NCI-H1930 (cell line): ENCODE data around the gene SDHB.
A peak's percentile ranks its signal among the peaks of the same experiment; 100 is the strongest.

ENCODE experiments used
- DNase-seq, 2 experiments: peaks; one replicate each; lab custom pipeline; 2025; lab: John Stamatoyannopoulos, UW

Gene SDHB

DNA sequence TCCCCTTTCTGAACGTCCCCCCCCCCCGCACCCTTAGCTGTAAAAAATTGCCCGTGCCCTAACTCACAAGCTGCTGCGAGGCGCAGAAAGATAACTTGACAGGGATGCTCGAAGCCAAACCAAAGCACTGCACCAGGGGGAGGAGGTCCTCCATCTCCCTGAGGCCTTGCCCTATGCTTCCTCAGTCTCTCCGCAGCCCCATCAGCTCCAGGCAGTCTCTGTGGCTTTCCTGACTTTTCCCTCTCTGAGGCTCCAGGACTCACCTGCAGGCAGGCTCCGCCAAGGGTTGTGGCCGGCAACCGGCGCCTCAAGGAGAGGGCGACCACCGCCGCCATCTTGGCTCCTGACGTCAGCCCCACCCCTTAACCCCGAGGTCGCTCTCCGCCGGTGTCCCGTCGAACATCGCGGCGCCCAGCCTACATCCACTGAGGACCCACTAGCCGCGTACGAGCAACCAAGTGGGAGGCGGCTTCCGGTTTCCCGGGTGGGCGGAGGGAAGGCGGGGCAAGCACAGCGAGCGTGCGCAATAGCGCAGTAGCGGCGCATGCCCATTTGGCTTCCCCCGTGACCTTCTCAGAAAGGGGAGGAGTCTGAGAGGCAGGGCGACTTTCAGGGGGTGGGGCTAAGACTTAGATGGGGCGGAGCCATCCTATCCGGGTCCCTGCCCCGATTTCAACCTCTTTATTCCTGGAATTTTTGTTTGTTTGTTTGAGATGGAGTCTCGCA lies at the start of gene SDHB:
SDHB (minus strand) TSS at position 348 of the 726 bp plus-strand sequence; CDS start at position 335, 13 bp downstream.
- peak; percentile 96 to 98 for DNase-seq

- no peak for DNase-seq
Measured at GRCh38 chr1:17102232-17102631, 48.4 kb upstream of the SDHB start.

- no peak for DNase-seq
Measured at GRCh38 chr1:17101261-17101660, 47.4 kb upstream of the SDHB start.

DNA sequence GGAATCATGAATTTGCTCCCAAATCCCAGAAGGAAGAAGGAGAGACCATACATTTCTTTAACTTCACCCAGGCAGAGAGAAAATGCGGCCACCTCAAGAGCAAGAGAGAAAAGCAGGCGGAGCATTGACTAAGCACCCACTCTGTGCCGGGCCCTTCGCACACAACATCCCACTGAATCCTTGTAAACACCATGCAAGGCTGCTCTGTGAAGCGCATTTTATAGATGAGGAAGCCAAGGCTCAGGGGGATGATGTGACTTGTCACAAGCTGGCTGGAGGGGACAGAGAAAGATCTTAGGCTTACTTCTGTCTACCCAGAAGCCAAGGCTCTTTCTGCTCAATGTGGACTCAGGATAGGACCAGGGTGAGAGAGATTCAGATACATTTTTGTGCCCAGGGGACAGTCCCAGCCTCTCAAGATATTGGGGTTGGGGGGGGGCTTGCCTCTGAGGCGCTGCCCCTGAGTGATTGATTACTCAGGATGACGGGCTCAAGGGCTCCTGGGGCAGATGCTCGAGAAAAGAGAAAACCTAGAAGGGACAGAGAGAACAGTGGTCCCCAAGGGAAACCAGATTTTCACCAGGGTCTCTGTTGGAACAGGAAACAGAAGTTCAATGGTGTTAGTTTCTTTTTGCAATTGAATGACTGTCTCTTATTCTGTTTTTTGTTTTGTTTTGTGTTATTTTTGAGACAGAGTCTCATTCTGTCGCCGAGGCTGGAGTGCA lies 45.9 kb upstream of the SDHB start:
- DNase-seq, result no peak

GRCh38 chr1:17098446-17099317 lies 44.9 kb upstream of the SDHB start:
- DNase-seq, result no peak

- no peak for DNase-seq
Measured at GRCh38 chr1:17097787-17098186, 44.0 kb upstream of the SDHB start.

DNA sequence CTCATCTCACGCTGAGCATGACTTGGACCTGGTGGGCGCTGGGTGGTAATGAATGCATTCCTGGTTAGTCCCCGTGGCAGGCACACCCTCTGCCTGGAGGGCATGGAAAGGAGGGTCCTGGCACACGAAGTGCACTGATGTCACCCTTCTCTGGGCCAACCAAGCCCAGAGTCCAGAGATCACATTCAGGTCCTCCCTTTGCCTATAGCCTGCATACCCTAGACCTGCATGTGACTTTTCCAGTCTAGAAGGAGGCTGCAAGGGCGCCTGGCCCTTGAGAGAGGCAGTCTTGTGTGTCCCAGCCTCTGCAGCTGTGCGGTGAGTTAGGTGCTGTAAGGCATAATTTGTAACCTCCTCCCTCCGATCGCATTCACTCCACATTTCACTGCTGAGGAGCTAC lies 43.3 kb upstream of the SDHB start:
- no peak for DNase-seq

GRCh38 chr1:17096584-17096983 lies 42.8 kb upstream of the SDHB start:
- DNase-seq, result no peak

- DNase-seq, result no peak
Measured at GRCh38 chr1:17095141-17095540, 41.3 kb upstream of the SDHB start.

- DNase-seq, result no peak
Measured at GRCh38 chr1:17094664-17095063, 40.8 kb upstream of the SDHB start.

- DNase-seq, result no peak
Measured at GRCh38 chr1:17093822-17094393, 40.1 kb upstream of the SDHB start.

GRCh38 chr1:17091252-17091651 lies 37.4 kb upstream of the SDHB start:
- no peak for DNase-seq

- DNase-seq, result no peak
Measured at GRCh38 chr1:17089506-17089905, 35.7 kb upstream of the SDHB start.

DNA sequence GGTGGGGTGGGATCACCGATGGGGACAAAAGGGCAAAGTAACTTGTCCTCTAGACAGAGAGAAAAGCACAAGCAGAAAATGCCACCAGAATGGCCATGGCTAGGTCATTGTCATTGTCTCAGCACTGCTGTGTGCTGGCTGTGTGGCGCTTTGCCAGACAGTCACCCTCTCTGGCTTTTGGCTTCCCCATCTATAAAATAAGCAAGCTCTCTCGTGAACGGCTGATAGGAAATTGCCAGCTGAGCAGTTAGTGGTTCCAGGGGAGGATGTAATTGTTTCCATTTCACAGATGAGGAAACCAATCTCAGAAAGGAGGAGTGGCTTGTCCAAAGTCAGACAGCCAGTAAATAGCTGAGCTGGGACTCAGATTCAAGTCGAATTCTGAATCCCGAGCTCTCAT lies 32.9 kb upstream of the SDHB start:
- no peak for DNase-seq

DNA sequence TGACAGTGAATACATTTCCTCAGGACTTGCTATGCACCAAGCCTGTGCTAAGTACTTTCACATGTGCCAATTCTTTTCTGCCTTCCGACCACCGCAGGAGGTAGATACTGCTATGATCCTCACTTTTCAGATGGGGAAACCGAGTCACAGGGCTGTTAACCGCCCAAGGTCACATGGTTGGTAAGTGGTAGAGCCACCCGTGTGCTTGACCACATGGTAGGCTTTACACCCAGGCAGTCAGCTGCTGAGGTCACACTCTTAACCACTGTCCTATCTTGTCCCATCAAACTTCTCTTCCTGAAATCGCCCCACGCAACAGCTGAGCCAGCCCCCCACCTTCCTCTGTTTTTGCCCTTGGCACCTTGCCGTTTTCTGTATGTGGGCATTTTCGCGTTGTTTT lies 31.0 kb upstream of the SDHB start:
- DNase-seq, result no peak

DNA sequence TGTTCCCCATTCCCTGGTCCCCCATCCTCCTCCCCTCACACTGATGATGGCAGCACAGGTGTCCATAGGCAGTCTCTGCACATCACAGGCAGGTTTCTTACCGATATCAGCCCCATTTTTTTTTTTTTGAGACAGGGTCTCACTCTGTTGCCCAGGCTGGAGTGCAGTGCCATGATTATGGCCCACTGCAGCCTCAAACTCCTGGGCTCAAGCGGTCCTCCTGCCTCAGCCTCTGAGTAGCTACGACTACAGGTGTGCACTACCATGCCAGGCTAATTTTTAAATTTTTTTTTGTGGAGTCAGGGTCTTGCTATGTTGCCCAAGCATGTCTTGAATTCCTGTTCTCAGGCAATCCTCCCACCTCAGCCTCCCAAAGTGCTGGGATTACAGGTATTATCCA lies 28.9 kb upstream of the SDHB start:
- no peak for DNase-seq

DNA sequence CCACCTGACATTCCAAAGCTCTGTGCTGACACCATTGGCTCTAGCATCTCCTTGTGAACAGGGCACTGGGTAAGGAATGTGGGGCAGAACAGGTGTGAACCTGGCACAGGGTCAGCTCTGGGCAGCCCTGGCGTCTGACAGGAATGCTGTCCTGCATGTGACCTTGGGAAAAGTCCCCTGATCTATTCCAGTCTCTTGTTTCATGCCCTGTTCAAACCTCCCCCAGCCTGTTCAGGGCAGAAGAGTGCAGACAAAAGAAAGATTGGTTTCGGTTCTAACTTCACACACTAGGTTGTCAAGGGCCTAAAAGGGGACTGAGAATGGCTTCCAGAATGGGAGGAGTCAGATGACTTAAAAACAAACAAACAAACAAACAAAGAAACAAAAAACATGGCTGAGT lies 27.6 kb upstream of the SDHB start:
- DNase-seq, result no peak

GRCh38 chr1:17080880-17081279 lies 27.0 kb upstream of the SDHB start:
- DNase-seq, result no peak

DNA sequence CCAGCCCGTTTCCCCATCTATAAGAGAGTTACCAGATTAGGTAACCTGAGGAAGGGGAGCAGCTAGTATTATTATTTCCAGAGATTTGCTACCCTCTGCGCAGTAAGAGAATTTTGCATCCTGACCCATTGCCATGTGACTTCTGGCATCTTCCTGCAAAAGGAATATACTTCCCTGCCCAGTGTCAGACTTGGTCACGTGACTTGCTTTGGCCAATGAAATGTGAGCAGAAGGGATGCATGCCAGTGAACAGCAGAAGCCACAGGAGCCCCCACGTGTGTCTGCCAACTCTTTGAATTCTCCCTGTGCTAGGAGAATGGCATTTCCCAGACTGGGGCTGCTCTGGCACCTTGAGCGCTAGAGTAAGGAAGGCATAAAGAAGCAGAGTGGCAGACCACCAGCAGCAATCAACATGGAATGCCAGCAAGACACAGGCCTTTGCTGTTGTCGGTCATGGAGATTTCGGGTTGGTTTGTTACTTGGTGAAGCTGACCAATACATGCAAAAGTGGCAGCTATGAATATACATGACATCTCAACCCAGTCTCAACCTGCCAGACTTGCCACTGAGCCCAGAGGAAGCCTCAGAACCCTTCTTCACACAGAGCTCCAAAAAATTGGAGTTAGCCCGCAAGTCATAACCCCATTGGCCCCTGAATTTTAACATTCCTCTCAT lies 26.4 kb upstream of the SDHB start:
- DNase-seq, result no peak

GRCh38 chr1:17078991-17079868 lies 25.4 kb upstream of the SDHB start:
- no peak for DNase-seq
